SJCRH30 (cell line): ENCODE data around the gene ADCY6. TPM values are rescaled to one million over a fixed set of nuclear protein-coding genes. Genes with fewer than 3 reads are reported as not detected.

Experiments used
- DNase-seq, 2 experiments: peaks; one replicate each; pipeline ENCODE4 v3.0.0-alpha.2; 2015 to 2020
- H3K27ac ChIP-seq: fragments of 250-450 bp; sonication (Bioruptor Pico); 2 replicates; pipeline ENCODE4 v1.5.1; 2020; ENCODE audit warnings: mild to moderate bottlenecking, moderate library complexity
- H3K27me3 ChIP-seq: fragments of 250-450 bp; sonication (Bioruptor Pico); 2 replicates; pipeline ENCODE4 v1.5.1; 2020; ENCODE audit warnings: mild to moderate bottlenecking, moderate library complexity
- H3K36me3 ChIP-seq: fragments of 250-450 bp; sonication (Bioruptor Pico); 2 replicates; pipeline ENCODE4 v1.5.1; 2020; ENCODE audit warnings: mild to moderate bottlenecking, moderate library complexity
- H3K4me1 ChIP-seq: fragments of 250-450 bp; sonication (Bioruptor Pico); 2 replicates; pipeline ENCODE4 v1.5.1; 2020; ENCODE audit warnings: mild to moderate bottlenecking, moderate library complexity
- H3K4me3 ChIP-seq: fragments of 250-450 bp; sonication (Bioruptor Pico); 2 replicates; pipeline ENCODE4 v1.5.1; 2020; ENCODE audit warnings: mild to moderate bottlenecking, moderate library complexity
- H3K9me3 ChIP-seq: fragments of 250-450 bp; sonication (Bioruptor Pico); replicated peaks from 2 replicates; pipeline ENCODE4 v1.5.1; 2020; ENCODE audit warnings: mild to moderate bottlenecking, moderate library complexity
- total RNA-seq: library from RNA; depleted of rRNA; stranded (reverse); fragments of >200 nt; shearing (Covaris generic); gene quantifications from 2 replicates; pipeline ENCODE4 v1.2.3, GENCODE V29; 2014

The ADCY6 gene
- total RNA-seq, 1 experiment from 2014 or later = 18.7 TPM

GRCh38 chr12:48781750-48782456 is 7.0 kb downstream of the ADCY6 start:
- H3K9me3 ChIP-seq = no peaks in the 10 kb centered on the region
- H3K4me3 ChIP-seq = no peak overlapping the region
- no peak overlapping the region for H3K27ac ChIP-seq
- H3K27me3 ChIP-seq = no peaks in the 10 kb centered on the region
- no peaks in the 10 kb centered on the region for H3K4me1 ChIP-seq
- no peak for DNase-seq
- H3K36me3 ChIP-seq = no peaks in the 10 kb centered on the region

- Histone ChIP-seq H3K36me3 (no peaks in the 10 kb centered on the region), H3K27ac (no peak overlapping the region), H3K4me3 (no peak overlapping the region), H3K27me3 (no peaks in the 10 kb centered on the region), H3K9me3 (no peaks in the 10 kb centered on the region), H3K4me1 (no peaks in the 10 kb centered on the region)
- DNase-seq = no peak
Observed at GRCh38 chr12:48780381-48781025, 8.4 kb downstream of the ADCY6 start.

- Histone ChIP-seq H3K4me3 (no peak overlapping the region), H3K27me3 (no peaks in the 10 kb centered on the region), H3K4me1 (no peaks in the 10 kb centered on the region), H3K36me3 (no peaks in the 10 kb centered on the region), H3K27ac (no peak overlapping the region), H3K9me3 (no peaks in the 10 kb centered on the region)
- no peak for DNase-seq
Observed at GRCh38 chr12:48779869-48780268, 9.0 kb downstream of the ADCY6 start.

- Histone ChIP-seq H3K27ac (no peak overlapping the region), H3K4me3 (no peak overlapping the region), H3K27me3 (no peaks in the 10 kb centered on the region), H3K9me3 (no peaks in the 10 kb centered on the region), H3K4me1 (no peaks in the 10 kb centered on the region), H3K36me3 (no peaks in the 10 kb centered on the region)
- DNase-seq = no peak
Observed at GRCh38 chr12:48777501-48778400, 11.1 kb downstream of the ADCY6 start.

- H3K4me3 ChIP-seq = no peak overlapping the region
- DNase-seq = no peak
- no peaks in the 10 kb centered on the region for H3K9me3 ChIP-seq
- no peaks in the 10 kb centered on the region for H3K36me3 ChIP-seq
- no peaks in the 10 kb centered on the region for H3K4me1 ChIP-seq
- no peaks in the 10 kb centered on the region for H3K27me3 ChIP-seq
- H3K27ac ChIP-seq = no peak overlapping the region
Observed at GRCh38 chr12:48776956-48777355, 11.9 kb downstream of the ADCY6 start.

- no peak for DNase-seq
- Histone ChIP-seq H3K27ac (no peak overlapping the region), H3K4me1 (no peaks in the 10 kb centered on the region), H3K9me3 (no peaks in the 10 kb centered on the region), H3K36me3 (no peaks in the 10 kb centered on the region), H3K4me3 (no peak overlapping the region), H3K27me3 (no peaks in the 10 kb centered on the region)
Observed at GRCh38 chr12:48775991-48776649, 12.8 kb downstream of the ADCY6 start.

- DNase-seq = no peak
- no peak overlapping the region for H3K27ac ChIP-seq
- H3K4me3 ChIP-seq = no peak overlapping the region
- H3K9me3 ChIP-seq = no peaks in the 10 kb centered on the region
- no peaks in the 10 kb centered on the region for H3K4me1 ChIP-seq
- no peaks in the 10 kb centered on the region for H3K36me3 ChIP-seq
- no peaks in the 10 kb centered on the region for H3K27me3 ChIP-seq
Observed at GRCh38 chr12:48775299-48775698, 13.6 kb downstream of the ADCY6 start.

GRCh38 chr12:48774516-48774915 is 14.4 kb downstream of the ADCY6 start:
- Histone ChIP-seq H3K9me3 (no peaks in the 10 kb centered on the region), H3K27me3 (no peaks in the 10 kb centered on the region), H3K4me1 (no peaks in the 10 kb centered on the region), H3K27ac (no peak overlapping the region), H3K36me3 (no peaks in the 10 kb centered on the region), H3K4me3 (no peak overlapping the region)
- no peak for DNase-seq

GRCh38 chr12:48773686-48774085 is 15.2 kb downstream of the ADCY6 start:
- Histone ChIP-seq H3K4me1 (no peaks in the 10 kb centered on the region), H3K27ac (no peak overlapping the region), H3K9me3 (no peaks in the 10 kb centered on the region), H3K27me3 (no peaks in the 10 kb centered on the region), H3K4me3 (no peak overlapping the region), H3K36me3 (no peaks in the 10 kb centered on the region)
- DNase-seq = no peak

- DNase-seq = no peak
- Histone ChIP-seq H3K36me3 (0 out of 2 replicates have a peak, but pooled peaks cover 3% of the 10 kb centered on the region), H3K9me3 (no peaks in the 10 kb centered on the region), H3K27ac (no peak overlapping the region), H3K4me1 (no peaks in the 10 kb centered on the region), H3K4me3 (no peak overlapping the region), H3K27me3 (no peaks in the 10 kb centered on the region)
Observed at GRCh38 chr12:48771588-48772112, 17.2 kb downstream of the ADCY6 start.

GRCh38 chr12:48770756-48771155 is 18.1 kb downstream of the ADCY6 start:
- H3K4me3 ChIP-seq = no peak overlapping the region
- H3K27ac ChIP-seq = no peak overlapping the region
- 0 out of 2 replicates have a peak, but pooled peaks cover 3% of the 10 kb centered on the region for H3K36me3 ChIP-seq
- H3K9me3 ChIP-seq = no peaks in the 10 kb centered on the region
- no peak for DNase-seq
- no peaks in the 10 kb centered on the region for H3K4me1 ChIP-seq
- no peaks in the 10 kb centered on the region for H3K27me3 ChIP-seq

GRCh38 chr12:48768736-48769135 is 20.2 kb downstream of the ADCY6 start:
- Histone ChIP-seq H3K4me3 (no peak overlapping the region), H3K36me3 (0 out of 2 replicates have a peak, but pooled peaks cover 3% of the 10 kb centered on the region)
- no peak for DNase-seq

GRCh38 chr12:48768147-48768546 is 20.7 kb downstream of the ADCY6 start:
- Histone ChIP-seq H3K36me3 (0 out of 2 replicates have a peak, but pooled peaks cover 3% of the 10 kb centered on the region), H3K9me3 (no peaks in the 10 kb centered on the region), H3K4me3 (no peak overlapping the region), H3K27ac (no peak overlapping the region), H3K4me1 (no peaks in the 10 kb centered on the region), H3K27me3 (no peaks in the 10 kb centered on the region)
- DNase-seq = no peak

More at GRCh38 chr12:48768736-48769135, 20.2 kb downstream of the ADCY6 start:
- no peaks in the 10 kb centered on the region for H3K27me3 ChIP-seq
- no peak overlapping the region for H3K27ac ChIP-seq
- H3K4me1 ChIP-seq = no peaks in the 10 kb centered on the region
- H3K9me3 ChIP-seq = no peaks in the 10 kb centered on the region

GRCh38 chr12:48767521-48767920 is 21.4 kb downstream of the ADCY6 start:
- 0 out of 2 replicates have a peak, but pooled peaks cover 3% of the 10 kb centered on the region for H3K36me3 ChIP-seq
- no peak overlapping the region for H3K4me3 ChIP-seq
- no peak for DNase-seq
- H3K4me1 ChIP-seq = no peaks in the 10 kb centered on the region
- H3K9me3 ChIP-seq = no peaks in the 10 kb centered on the region
- H3K27ac ChIP-seq = no peak overlapping the region
- H3K27me3 ChIP-seq = no peaks in the 10 kb centered on the region
